Inflammatory macrophage (primary cell): Measurements from ENCODE around the gene PHF21B.

ENCODE experiments used
- DNase-seq, 2 donors: peaks; one replicate each; pipeline ENCODE4 v3.0.0-alpha.2; 2020 to 2022

PHF21B gene

DNA sequence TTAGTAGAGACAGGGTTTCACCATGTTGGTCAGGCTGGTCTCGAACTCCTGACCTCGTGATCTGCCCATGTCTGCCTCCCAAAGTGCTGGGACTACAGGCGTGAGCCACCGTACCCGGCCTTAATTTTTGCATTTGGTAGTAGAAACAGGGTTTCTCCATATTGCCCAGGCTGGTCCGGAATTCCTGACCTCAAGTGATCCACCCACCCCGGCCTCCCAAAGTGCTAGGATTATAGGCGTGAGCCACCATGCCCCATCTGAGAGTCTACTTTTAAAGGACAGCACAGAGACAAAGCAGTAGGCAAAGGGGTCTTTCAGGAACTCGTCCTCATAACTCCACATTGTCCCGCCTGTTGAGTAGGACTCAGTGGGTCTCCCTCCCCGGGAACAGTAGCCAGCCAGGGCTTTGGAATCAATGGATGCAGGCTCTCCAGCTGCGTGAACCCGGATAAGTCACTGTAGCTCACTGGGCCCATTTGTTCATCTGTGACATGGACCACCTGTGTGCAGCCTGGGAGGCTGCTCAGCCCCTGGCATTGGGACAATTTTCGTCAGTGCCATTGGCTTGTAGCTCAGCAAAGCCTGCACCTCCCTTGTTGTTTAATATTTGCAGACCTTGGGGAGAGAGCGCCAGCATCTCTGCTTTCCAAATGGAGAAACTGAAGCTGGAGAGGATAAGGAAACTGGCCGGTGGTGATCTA, 171.3 kb downstream of the PHF21B start:
- no peak for DNase-seq

DNA sequence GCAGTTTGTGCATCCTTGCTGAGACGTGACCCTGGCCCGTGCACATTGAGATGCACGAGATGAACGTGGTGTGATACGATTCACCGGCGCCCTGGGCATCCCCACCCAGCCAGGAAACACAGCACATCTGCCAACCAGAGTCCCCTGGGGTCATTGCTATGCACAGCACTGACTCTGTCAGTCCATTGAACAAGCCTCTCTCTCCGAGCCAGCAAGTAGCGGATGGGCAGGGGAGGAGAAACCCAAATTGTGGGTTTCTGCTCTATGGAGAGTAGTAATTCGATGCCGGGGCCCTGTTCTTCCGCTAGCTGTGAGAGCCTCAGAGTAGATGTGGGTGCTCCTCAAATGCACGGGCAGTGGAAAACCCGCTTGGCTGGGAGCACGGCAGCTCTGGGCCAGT, 172.3 kb downstream of the PHF21B start:
- DNase-seq = no peak

DNA sequence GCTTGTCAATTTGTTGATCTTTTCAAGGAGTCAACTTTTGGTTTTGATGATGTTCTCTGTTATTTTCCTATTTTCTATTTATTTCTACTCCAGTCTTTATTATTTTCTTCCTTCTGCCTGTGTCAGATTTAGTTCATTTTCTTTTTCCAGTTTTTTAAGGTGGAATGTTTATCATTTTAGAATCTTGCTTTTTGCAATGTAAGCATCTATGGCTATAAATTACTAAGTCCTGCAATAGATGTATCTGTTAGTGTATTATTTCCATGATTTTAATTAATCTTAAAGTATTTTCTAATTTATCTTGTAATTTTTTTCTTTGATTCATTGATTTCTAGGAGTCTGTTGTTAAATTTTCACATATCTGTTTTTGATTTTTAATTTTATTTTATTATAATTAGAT, 175.7 kb downstream of the PHF21B start:
- DNase-seq = no peak

DNA sequence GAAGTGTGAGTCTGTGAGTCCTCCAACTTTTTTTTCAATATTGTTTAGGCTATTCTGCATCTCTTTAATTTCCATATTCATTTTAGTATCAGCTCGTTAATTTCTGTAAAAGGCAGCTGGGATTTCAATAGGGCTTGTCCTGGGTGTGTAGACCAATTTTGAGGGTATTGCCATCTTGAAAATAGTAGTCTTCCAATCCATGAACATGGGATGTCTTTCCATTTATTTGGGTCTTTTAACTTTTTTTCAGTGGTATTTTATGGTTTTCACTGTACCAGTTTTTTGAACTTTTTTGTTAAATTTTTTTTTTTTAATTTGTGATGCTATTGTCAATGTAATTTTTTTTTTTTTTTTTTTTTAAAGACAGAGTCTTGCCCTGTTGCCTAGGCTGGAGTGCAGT, 177.9 kb downstream of the PHF21B start:
- DNase-seq = no peak
